PC-3 (cell line): ENCODE data around the gene LGSN.
"Not testable (repeated sequence)": the region's sequence is repeated elsewhere in the genome, so short reads cannot be mapped to it uniquely, and the experiment has no call there.

ENCODE experiments used
- CTCF ChIP-seq: fragments of 300-600 bp; sonication (generic); conservative IDR thresholded peaks from 2 replicates; pipeline ENCODE4 v1.5.1; 2017; ENCODE audit warnings: antibody characterized with exemption, low read depth, mild to moderate bottlenecking, low read length
- EZH2 ChIP-seq: fragments of 300-600 bp; sonication (generic); IDR thresholded peaks from one replicate; pipeline ENCODE4 v1.6.1; 2017; ENCODE audit warnings: antibody characterized with exemption, mild to moderate bottlenecking, low read length; ENCODE audit not compliant: unreplicated experiment
- EZH2phosphoT487 ChIP-seq: fragments of 300-600 bp; sonication (generic); IDR thresholded peaks from 2 replicates; pipeline ENCODE4 v1.6.1; 2018; ENCODE audit warnings: mild to moderate bottlenecking, antibody characterized with exemption, low read length, borderline replicate concordance

DNA sequence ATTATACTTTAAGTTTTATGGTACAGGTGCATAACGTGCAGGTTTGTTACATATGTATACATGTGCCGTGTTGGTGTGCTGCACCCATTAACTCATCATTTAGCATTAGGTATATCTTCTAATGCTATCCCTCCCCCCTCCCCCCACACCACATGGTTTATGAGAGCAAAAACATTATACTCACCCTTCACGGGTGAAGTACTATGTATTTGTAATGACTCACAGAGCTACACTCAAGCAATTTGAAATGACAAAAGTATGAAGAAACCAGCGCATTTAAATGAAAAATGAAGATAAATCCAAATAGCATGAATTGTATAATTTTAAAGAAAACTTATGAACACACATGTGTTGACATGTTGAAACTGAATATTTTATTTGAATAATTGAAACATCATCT is 93.8 kb downstream of the LGSN start:
- TF ChIP-seq CTCF, EZH2phosphoT487, EZH2: not testable (repeated sequence)
